ENCODE results near the gene BAZ1B. TPM values are rescaled to one million over a fixed set of nuclear protein-coding genes. Genes with fewer than 3 reads are reported as not detected.

The BAZ1B gene
- total and polyA plus RNA-seq, 9 of the 15 experiments (the other 6 are each of a cell fraction or from before 2014, with no cell fraction given): 15.0 to 134 (median 79.5) TPM

DNA sequence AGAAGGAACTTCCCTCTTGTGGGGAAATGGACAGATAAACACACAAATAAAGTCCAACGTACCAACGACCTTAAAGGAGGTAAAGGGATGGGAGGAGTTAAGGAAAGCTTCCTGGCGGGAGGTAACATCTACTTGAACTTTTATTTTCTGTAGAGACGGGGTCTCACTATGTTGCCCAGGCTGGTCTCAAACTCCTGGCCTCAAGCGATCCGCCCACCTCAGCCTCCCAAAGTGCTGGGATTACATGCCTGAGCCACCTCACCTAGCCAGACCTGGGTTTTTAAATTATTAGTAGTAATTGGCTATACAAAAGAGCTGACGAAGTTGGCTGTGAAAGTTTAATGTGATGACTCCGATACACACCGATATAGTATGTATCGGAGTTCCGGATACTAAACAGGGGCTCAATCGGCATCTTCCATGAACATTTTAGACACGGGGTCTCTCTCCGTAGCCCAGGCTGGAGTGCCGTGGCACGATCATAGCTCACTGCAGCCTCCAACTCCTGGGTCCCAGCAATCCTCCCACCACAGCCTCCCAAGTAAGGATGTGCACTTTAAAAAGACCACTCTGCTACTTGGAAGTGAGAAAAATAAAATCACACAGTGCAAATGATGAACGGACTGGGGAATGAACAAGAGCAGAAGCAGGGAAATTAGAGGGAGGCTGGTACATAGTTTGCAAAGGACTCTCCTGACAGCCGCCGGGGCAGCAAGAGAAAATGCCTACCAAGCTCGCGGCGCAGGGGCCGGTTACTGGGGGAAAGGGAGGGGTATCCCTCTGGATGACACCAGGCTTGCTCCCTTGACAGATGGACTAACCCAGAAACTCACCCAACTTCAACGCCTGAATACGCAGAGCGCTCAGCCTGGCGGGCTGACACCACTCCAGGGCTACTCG, 34.4 kb upstream of the BAZ1B start (continued):
- TF ChIP-seq, protein P1, sequence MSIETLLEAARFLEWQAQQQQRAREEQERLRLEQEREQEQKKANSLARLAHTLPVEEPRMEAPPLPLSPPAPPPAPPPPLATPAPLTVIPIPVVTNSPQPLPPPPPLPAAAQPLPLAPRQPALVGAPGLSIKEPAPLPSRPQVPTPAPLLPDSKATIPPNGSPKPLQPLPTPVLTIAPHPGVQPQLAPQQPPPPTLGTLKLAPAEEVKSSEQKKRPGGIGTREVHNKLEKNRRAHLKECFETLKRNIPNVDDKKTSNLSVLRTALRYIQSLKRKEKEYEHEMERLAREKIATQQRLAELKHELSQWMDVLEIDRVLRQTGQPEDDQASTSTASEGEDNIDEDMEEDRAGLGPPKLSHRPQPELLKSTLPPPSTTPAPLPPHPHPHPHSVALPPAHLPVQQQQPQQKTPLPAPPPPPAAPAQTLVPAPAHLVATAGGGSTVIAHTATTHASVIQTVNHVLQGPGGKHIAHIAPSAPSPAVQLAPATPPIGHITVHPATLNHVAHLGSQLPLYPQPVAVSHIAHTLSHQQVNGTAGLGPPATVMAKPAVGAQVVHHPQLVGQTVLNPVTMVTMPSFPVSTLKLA (conservative IDR thresholded peaks at IDR 0.05): peak in 1 of 2 experiments; percentile 70; a peak in 1 of 4 replicates
- TF ChIP-seq SPI1 (IDR thresholded peaks at IDR 0.05; ENCODE audit: borderline replicate concordance, low read depth, low read length): 0 out of 2 replicates have a peak, but pooled peaks have one; percentile 18
- TF ChIP-seq, protein P2, sequence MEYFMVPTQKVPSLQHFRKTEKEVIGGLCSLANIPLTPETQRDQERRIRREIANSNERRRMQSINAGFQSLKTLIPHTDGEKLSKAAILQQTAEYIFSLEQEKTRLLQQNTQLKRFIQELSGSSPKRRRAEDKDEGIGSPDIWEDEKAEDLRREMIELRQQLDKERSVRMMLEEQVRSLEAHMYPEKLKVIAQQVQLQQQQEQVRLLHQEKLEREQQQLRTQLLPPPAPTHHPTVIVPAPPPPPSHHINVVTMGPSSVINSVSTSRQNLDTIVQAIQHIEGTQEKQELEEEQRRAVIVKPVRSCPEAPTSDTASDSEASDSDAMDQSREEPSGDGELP (CRISPR knock-in tag; IDR thresholded peaks at IDR 0.05; ENCODE audit: borderline replicate concordance): peak; percentile 77
- peak; percentile 32; the same call in 1 of the 2 replicates for TF ChIP-seq LCOR (CRISPR knock-in tag; IDR thresholded peaks at IDR 0.05)
- TF ChIP-seq, protein P3, sequence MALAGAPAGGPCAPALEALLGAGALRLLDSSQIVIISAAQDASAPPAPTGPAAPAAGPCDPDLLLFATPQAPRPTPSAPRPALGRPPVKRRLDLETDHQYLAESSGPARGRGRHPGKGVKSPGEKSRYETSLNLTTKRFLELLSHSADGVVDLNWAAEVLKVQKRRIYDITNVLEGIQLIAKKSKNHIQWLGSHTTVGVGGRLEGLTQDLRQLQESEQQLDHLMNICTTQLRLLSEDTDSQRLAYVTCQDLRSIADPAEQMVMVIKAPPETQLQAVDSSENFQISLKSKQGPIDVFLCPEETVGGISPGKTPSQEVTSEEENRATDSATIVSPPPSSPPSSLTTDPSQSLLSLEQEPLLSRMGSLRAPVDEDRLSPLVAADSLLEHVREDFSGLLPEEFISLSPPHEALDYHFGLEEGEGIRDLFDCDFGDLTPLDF (CRISPR knock-in tag; IDR thresholded peaks at IDR 0.05): 0 out of 2 replicates have a peak, but pooled peaks have one; percentile 27
- no peak for TF ChIP-seq SAFB2 (IDR thresholded peaks at IDR 0.05; ENCODE audit: borderline replicate concordance, low read depth, low read length, severe bottlenecking)
- no peak for TF ChIP-seq HLTF (IDR thresholded peaks at IDR 0.05)
- peak; percentile 89 for TF ChIP-seq SAP30 (IDR thresholded peaks at IDR 0.05; ENCODE audit: borderline replicate concordance, insufficient read depth, low read depth, low read length, poor library complexity, severe bottlenecking)
- peak; percentile 65; the same call in 1 of the 2 replicates for TF ChIP-seq SP1 (CRISPR knock-in tag; IDR thresholded peaks at IDR 0.05)
- 0 out of 2 replicates have a peak, but pooled peaks have one; percentile 5 for TF ChIP-seq ZC3H11A (IDR thresholded peaks at IDR 0.05; ENCODE audit: low read depth, low read length)
- TF ChIP-seq, protein P4, sequence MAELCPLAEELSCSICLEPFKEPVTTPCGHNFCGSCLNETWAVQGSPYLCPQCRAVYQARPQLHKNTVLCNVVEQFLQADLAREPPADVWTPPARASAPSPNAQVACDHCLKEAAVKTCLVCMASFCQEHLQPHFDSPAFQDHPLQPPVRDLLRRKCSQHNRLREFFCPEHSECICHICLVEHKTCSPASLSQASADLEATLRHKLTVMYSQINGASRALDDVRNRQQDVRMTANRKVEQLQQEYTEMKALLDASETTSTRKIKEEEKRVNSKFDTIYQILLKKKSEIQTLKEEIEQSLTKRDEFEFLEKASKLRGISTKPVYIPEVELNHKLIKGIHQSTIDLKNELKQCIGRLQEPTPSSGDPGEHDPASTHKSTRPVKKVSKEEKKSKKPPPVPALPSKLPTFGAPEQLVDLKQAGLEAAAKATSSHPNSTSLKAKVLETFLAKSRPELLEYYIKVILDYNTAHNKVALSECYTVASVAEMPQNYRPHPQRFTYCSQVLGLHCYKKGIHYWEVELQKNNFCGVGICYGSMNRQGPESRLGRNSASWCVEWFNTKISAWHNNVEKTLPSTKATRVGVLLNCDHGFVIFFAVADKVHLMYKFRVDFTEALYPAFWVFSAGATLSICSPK (IDR thresholded peaks at IDR 0.05; ENCODE audit: borderline replicate concordance): 0 out of 2 replicates have a peak, but pooled peaks have one; percentile 72
- peak in 1 of 2 experiments; percentile 46; a peak in 1 of 4 replicates for TF ChIP-seq TEAD1 (CRISPR knock-in tag; IDR thresholded peaks at IDR 0.05)
